Ishikawa (cell line): ENCODE data around the gene WNT4.

Experiments
- CEBPB ChIP-seq: IDR thresholded peaks from 2 replicates; pipeline ENCODE4 v1.6.1; 2012
- CREB1 ChIP-seq: IDR thresholded peaks from 2 replicates; pipeline ENCODE4 v1.6.1; 2012; ENCODE audit warnings: low read depth
- EGR1 ChIP-seq: IDR thresholded peaks from 2 replicates; pipeline ENCODE4 v1.6.1; 2012
- EP300 ChIP-seq: IDR thresholded peaks from 2 replicates; pipeline ENCODE4 v1.6.1; 2012; ENCODE audit warnings: borderline replicate concordance
- FOXM1 ChIP-seq: IDR thresholded peaks from 2 replicates; pipeline ENCODE4 v1.6.1; 2012; ENCODE audit warnings: low read depth, borderline replicate concordance
- NFIC ChIP-seq: IDR thresholded peaks from 2 replicates; pipeline ENCODE4 v1.6.1; 2012
- RAD21 ChIP-seq: IDR thresholded peaks from 2 replicates; pipeline ENCODE4 v1.6.1; 2012; ENCODE audit warnings: low read depth
- TAF1 ChIP-seq: IDR thresholded peaks from 2 replicates; pipeline ENCODE4 v1.6.1; 2012; ENCODE audit warnings: low read depth, mild to moderate bottlenecking
- TCF12 ChIP-seq: IDR thresholded peaks from 2 replicates; pipeline ENCODE4 v1.6.1; 2012; ENCODE audit warnings: low read depth
- TEAD4 ChIP-seq: IDR thresholded peaks from 2 replicates; pipeline ENCODE4 v1.6.1; 2012
- USF1 ChIP-seq: IDR thresholded peaks from 2 replicates; pipeline ENCODE4 v1.6.1; 2012
- YY1 ChIP-seq: IDR thresholded peaks from 2 replicates; pipeline ENCODE4 v1.6.1; 2012; ENCODE audit warnings: low read depth
- ZBTB7A ChIP-seq: IDR thresholded peaks from 2 replicates; pipeline ENCODE4 v1.6.1; 2012; ENCODE audit warnings: low read depth
- TF ChIP-seq, protein P1 (sequence below): IDR thresholded peaks from 2 replicates; pipeline ENCODE4 v1.6.1; 2012; ENCODE audit warnings: low read depth, mild to moderate bottlenecking
- TF ChIP-seq, protein P2 (sequence below): IDR thresholded peaks from 2 replicates; pipeline ENCODE4 v1.6.1; 2012

The WNT4 gene

DNA sequence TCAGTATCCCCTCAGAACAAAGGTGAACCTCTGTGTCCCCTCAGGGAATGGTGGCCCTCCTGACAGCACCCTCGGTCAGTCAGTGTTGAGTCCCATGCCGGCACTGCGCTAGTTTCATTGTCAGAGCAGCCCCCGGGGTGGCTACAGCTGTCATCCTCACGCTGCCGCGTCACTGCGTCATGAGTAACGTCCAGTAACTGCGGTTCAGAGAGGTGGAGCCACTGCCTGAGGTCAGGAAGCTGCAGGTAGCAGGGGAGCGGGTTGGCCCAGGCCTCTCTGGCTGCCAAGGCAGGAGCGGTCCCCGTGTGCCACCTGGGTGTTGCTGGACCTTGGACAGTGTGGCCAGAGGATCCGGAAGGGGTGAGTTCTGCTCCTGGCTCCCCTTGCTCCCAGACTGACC lies 20.2 kb upstream of the WNT4 start:
- TF ChIP-seq USF1 (no peak), TAF1 (no peak), EGR1 (no peak), NFIC (no peak), YY1 (no peak)

GRCh38 chr1:22159891-22160290 lies 17.0 kb upstream of the WNT4 start:
- TF ChIP-seq RAD21, result no peak

DNA sequence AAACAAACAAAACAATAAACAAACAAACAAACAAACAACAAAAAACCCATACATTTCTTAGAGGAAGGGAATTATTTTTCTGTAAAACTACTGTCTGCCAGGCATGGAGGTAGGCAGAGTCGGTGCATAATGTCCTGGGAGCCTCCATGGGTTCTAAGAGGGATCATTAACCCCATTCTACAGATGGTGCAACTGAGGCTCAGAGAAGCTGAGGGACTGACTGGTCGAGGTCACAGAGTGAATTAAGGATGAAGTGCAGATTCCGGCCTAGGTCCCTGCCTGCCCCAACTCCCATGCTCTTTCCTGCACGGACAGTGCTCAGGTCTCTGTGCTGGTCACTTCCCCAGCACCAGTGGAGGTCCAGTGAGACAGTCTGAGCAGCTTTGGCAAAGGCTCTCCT lies 15.8 kb upstream of the WNT4 start:
- TF ChIP-seq NFIC (no peak), EGR1 (no peak), CEBPB (no peak), TEAD4 (no peak), FOXM1 (no peak), RAD21 (no peak), TCF12 (no peak), YY1 (no peak), CREB1 (no peak), ZBTB7A (no peak), EP300 (no peak), TAF1 (no peak), USF1 (no peak)
- TF ChIP-seq, protein P1, sequence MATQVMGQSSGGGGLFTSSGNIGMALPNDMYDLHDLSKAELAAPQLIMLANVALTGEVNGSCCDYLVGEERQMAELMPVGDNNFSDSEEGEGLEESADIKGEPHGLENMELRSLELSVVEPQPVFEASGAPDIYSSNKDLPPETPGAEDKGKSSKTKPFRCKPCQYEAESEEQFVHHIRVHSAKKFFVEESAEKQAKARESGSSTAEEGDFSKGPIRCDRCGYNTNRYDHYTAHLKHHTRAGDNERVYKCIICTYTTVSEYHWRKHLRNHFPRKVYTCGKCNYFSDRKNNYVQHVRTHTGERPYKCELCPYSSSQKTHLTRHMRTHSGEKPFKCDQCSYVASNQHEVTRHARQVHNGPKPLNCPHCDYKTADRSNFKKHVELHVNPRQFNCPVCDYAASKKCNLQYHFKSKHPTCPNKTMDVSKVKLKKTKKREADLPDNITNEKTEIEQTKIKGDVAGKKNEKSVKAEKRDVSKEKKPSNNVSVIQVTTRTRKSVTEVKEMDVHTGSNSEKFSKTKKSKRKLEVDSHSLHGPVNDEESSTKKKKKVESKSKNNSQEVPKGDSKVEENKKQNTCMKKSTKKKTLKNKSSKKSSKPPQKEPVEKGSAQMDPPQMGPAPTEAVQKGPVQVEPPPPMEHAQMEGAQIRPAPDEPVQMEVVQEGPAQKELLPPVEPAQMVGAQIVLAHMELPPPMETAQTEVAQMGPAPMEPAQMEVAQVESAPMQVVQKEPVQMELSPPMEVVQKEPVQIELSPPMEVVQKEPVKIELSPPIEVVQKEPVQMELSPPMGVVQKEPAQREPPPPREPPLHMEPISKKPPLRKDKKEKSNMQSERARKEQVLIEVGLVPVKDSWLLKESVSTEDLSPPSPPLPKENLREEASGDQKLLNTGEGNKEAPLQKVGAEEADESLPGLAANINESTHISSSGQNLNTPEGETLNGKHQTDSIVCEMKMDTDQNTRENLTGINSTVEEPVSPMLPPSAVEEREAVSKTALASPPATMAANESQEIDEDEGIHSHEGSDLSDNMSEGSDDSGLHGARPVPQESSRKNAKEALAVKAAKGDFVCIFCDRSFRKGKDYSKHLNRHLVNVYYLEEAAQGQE, result no peak
- TF ChIP-seq, protein P2, sequence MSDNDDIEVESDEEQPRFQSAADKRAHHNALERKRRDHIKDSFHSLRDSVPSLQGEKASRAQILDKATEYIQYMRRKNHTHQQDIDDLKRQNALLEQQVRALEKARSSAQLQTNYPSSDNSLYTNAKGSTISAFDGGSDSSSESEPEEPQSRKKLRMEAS, result no peak

GRCh38 chr1:22157359-22157966 lies 14.6 kb upstream of the WNT4 start:
- TF ChIP-seq RAD21 (no peak), EP300 (no peak)

DNA sequence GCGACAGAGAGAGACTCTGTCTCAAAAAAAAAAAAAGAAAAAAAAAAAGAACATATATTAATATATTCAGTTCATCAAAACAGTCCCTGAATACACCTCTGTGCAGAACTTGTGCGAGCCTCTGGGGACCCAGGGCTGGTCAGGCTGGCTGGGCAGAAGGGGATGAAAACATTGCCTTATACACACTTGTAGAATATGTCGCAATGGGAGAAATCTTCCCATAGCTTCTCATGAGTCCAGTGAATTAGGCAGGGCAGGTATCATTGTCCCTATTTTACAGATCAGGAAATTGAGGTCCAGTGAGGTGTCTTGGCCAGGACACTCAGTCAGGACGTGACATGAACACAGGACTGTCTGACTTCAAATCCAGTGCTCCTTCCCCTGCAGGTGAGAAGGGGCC lies 12.6 kb upstream of the WNT4 start:
- no peak for TF ChIP-seq TAF1

DNA sequence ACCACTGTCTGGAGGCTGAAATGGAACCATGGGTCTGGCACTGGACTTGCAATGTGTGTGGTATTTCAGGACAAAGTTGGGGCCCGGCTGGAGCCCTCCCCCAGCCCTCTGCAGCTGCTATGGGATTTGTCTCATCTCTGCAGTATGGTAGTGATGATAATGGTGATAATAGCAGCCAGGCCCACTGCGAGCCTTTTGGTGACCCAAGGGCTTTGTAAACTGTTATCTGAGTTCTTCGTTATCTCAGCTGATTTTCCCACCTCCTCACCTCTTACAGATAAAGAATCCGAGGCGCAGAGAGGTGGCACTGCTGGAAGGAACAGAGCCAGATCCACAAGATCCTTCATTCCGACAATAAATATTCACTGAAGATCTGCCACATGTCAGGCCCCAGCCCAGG lies 11.7 kb upstream of the WNT4 start:
- TF ChIP-seq TEAD4, result no peak
- TF ChIP-seq, protein P1, result no peak
- TF ChIP-seq ZBTB7A, result no peak
- TF ChIP-seq USF1, result no peak
- no peak for TF ChIP-seq EGR1
- no peak for TF ChIP-seq CEBPB
- TF ChIP-seq TAF1, result no peak
- TF ChIP-seq YY1, result no peak
- TF ChIP-seq EP300, result no peak
- TF ChIP-seq RAD21, result no peak
- TF ChIP-seq, protein P2, result no peak
- TF ChIP-seq NFIC, result no peak
- no peak for TF ChIP-seq FOXM1
- no peak for TF ChIP-seq TCF12
